Measurements from ENCODE around the gene DPP6. TPM values are rescaled to one million over a fixed set of nuclear protein-coding genes. Genes with fewer than 3 reads are reported as not detected.

Gene DPP6
- total and polyA plus RNA-seq, 9 of the 15 experiments (the other 6 are each of a cell fraction or from before 2014, with no cell fraction given) = not detected

- ATAC-seq = no peak
- no peak for TF ChIP-seq BDP1 (IDR thresholded peaks at IDR 0.05; ENCODE audit: insufficient read depth, insufficient read length)
- TF ChIP-seq GABPB1 (CRISPR knock-in tag; IDR thresholded peaks at IDR 0.05) = no peak
- 0 out of 2 replicates have a peak, but pooled peaks have one; percentile 37 for TF ChIP-seq CEBPB (tag; IDR thresholded peaks at IDR 0.05)
- TF ChIP-seq PHF20 (IDR thresholded peaks at IDR 0.05; ENCODE audit: partially characterized antibody) = no peak
- TF ChIP-seq PCBP1 (IDR thresholded peaks at IDR 0.05; ENCODE audit: low read depth, low read length, poor library complexity, severe bottlenecking) = no peak
- TF ChIP-seq MGA (IDR thresholded peaks at IDR 0.05) = 0 out of 2 replicates have a peak, but pooled peaks have one; percentile 33
- TF ChIP-seq ZNF143 (CRISPR knock-in tag; IDR thresholded peaks at IDR 0.05) = no peak
- Histone ChIP-seq H3K9ac (ENCODE audit: insufficient read depth in 1 of 2, low read depth in 2 of 2, low read length in 2 of 2) (no peak overlapping the region), H3K4me2 (ENCODE audit: insufficient read depth, low read length) (no peak overlapping the region), H3K4me1 (replicated peaks in 1 of 2; ENCODE audit: control insufficient read depth in 2 of 2, insufficient read depth in 2 of 2, low read length in 2 of 2) (peaks cover 0 to 33% of the 10 kb centered on the region in 2 experiments; a peak in 4 of 5 replicates), H3K27me3 (ENCODE audit: control insufficient read depth in 2 of 2, insufficient read depth in 2 of 2, low read length in 2 of 2) (no peaks in the 10 kb centered on the region), H3K9me1 (ENCODE audit: control insufficient read depth, insufficient read depth, low read length) (no peaks in the 10 kb centered on the region), H2AFZ (ENCODE audit: low read depth, low read length) (peak overlapping the region; percentile 27), H3K79me2 (ENCODE audit: control insufficient read depth, insufficient read depth, low read length) (peaks cover 13% of the 10 kb centered on the region), H3K27ac (ENCODE audit: extremely low read depth, low read depth, low read length) (no peak overlapping the region), H3K4me3 (no peak overlapping the region), H4K20me1 (replicated peaks; ENCODE audit: control insufficient read depth, insufficient read depth, low read length) (no peaks in the 10 kb centered on the region), H3K9me3 (replicated peaks; ENCODE audit: control insufficient read depth, insufficient read depth, low read depth, low read length) (no peaks in the 10 kb centered on the region), H3K36me3 (ENCODE audit: control insufficient read depth, insufficient read depth, low read length) (no peaks in the 10 kb centered on the region; the same call in 2 of the 3 replicates)
- no peak for FAIRE-seq
- WGBS (ENCODE audit: insufficient coverage, low coverage, missing lambda C conversion rate) = 32% methylated on average over 10 of the region's 10 CpGs
- BruUV-seq (replicated peaks) = no TSS peak
- POLR2A ChIA-PET = interaction anchor here (0.6 to 1.4 kb wide), 3 partner anchors 45 to 316 kb away, joined by 3 to 6 read pairs (median 3); no protein-coding TSS in a partner anchor
- intact Hi-C loops (cut with micrococcal nuclease) = no loop called here
- CTCF ChIA-PET (ENCODE audit: low intra/inter-chr PET ratio) = no interaction called here
- DNase-seq (ENCODE audit: extremely low read depth in 1 of 4, low spot score in 3 of 4) = no peak
- in situ Hi-C loops (cut with MboI) = no loop called here
Observed at GRCh38 chr7:154684666-154685563, 632.7 kb downstream of the DPP6 start.
